Right ventricle myocardium superior (tissue), 1 donor: Measurements from ENCODE around the gene DNASE2. TPM values are rescaled to one million over a fixed set of nuclear protein-coding genes. Genes with fewer than 3 reads are reported as not detected.
"Not testable (repeated sequence)": the region's sequence is repeated elsewhere in the genome, so short reads cannot be mapped to it uniquely, and the experiment has no call there.

ENCODE experiments used
- ATAC-seq: fragments of 200-7000 bp; cut with Tn5 transposase; one replicate; pipeline ENCODE4 v1.9.1; 2020; ENCODE audit warnings: mild to moderate bottlenecking; ENCODE audit not compliant: poor library complexity
- DNase-seq: peaks from one replicate; pipeline ENCODE4 v3.0.0-alpha.2; 2020
- intact Hi-C: fragments of 100-400 bp; cut with DNase I; formaldehyde crosslinking; loops from one replicate; pipeline ENCODE4 v1.11.2; 2022
- long read RNA-seq: library from polyadenylated mRNA; unstranded; transcript quantifications from one replicate; pipeline ENCODE4 v2.0.0, GENCODE V29; 2021
- total RNA-seq: library from RNA; stranded (reverse); fragmentation: NEBNext Ultra II Directional; extraction: Animal tissue kit (Norgen Biotek cat#: 25700); gene quantifications from one replicate; pipeline ENCODE4 v1.2.1, GENCODE V29; 2021
- donor health status: DM: no; HTN: yes; CAD: no; lungs with severe emphysema.

Gene DNASE2, protein sequence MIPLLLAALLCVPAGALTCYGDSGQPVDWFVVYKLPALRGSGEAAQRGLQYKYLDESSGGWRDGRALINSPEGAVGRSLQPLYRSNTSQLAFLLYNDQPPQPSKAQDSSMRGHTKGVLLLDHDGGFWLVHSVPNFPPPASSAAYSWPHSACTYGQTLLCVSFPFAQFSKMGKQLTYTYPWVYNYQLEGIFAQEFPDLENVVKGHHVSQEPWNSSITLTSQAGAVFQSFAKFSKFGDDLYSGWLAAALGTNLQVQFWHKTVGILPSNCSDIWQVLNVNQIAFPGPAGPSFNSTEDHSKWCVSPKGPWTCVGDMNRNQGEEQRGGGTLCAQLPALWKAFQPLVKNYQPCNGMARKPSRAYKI
- 16.9 TPM for total RNA-seq
- long read RNA-seq, transcript DNASE2-201 (6 exons, 1,955 nt), result major isoform, 48 of 65 reads
- long read RNA-seq, partial matches to known transcripts, result 11 of 65 reads
- long read RNA-seq, other reads (novel, unspliced or antisense), result 3 of 65 reads

DNA sequence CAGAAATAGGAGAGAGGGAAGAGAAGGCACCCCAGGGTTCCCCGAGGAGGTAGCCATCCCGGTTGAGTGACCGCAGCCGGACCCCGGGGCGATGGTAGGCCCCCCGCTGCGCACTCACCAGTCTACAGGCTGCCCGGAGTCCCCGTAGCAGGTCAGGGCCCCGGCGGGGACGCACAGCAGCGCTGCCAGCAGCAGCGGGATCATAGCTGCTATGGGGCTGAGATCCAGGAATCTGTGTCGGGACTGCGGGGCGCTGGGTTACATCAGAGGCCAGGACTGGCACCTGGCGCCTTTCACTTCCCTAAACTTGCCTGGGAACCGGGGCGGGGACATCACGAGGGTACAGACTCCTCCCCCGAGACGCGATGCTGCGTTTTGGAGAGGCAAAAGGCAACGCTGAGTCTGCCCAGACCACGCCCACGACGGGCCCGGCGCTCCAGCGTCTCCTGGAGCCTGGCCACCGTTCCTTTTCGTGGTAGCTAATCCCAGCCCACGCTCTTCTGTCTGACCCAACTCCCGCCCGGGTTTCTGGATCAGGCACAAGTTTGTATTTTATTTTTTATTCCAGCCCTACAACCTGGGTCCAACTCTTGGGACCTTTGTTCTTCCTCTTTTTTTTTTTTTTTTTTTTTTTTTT, at the start of gene DNASE2:
Gene DNASE2, minus strand, starts transcription at position 278 of the 637 bp plus-strand sequence. Its CDS starts 74 bp downstream, at position 204.
- intact Hi-C loops, result no loop called here
- ATAC-seq (peak; percentile 97), DNase-seq (peak; percentile 98)

DNA sequence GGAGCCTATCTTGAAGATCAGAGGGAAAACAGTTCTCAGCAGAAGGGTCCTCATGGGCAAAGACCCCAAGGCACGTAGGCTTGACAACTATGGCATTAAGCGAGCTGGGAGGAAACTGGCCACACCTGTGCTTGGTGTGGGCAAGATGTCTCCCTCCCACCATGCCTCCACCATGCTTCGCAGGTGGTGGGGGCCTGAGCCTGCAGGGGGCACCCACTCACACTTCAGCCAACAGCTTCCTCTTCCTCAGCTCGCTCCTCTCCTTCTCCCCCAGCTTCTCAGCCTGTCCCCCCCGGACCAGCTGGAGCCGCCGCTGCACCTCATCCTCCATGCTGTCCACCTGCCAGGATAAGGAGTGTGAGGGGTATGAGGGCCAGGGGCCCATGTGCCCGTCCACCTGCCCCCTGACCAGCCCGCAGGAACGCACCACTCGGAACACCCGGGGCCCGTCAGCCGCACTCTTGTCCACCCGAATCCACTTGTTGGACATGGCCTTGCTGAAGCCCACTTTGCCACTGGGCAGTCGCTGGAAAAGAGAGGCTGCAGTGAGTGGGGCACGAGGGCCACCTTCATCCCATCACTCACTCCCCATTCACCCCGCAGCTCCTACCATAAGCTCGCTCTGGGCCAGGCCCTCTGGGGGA, 48.9 kb upstream of the DNASE2 start:
- DNase-seq, result no peak
- no peak for ATAC-seq
- intact Hi-C loops, result no loop called here

DNA sequence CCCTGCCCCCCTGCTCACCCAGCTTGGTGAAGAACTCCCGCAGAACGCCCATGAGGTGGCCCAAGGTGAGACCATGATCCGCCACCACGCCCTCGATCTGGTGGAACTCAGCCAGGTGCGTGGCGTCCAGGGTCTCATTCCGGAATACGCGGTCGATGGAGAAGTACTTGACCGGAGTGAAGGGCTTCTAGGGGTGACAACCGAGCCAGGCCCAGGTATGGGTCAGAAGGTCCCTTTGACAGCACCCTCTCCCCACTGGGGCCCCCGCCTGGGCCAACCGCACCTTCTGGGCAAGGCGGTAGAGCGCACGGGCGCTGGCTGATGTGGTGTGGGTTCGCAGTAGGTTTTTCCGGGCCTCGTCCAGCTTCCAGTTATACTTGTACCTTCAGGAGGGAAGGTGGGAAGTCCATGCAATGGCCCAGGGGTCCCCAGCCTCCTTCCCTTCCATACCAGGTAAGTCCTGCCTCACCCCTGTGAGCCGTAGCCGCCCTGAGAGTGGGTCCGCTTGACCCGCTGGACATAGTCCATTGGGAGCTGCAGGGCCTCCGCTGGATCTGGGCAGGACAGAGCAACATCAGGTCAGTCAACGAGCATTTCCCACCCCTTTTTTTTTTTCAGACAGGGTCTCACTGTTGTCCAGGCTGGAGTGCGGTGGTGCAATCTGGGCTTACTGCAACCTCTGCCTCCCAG, 43.5 kb upstream of the DNASE2 start:
- intact Hi-C loops, result no loop called here
- DNase-seq (no peak), ATAC-seq (no peak)

DNA sequence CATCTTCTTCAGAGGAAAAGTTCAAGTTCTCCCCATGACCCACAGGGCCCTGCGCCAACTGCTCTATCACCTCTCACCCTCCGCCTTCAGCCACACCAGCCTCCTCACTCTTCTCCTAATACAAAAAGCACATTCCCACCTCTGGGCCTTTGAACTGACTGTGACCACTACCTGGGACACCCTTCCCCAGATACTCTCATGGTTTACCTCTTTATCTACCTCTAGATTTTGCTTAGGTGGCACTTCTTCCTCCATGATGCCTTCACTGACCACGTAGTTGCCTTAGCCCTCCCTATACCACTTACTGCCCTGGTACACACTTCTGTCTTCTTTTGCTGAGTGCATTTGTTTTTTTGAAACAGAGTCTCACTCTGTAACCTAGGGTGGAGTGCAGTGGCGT, 41.7 kb upstream of the DNASE2 start:
- intact Hi-C loops, result no loop called here
- ATAC-seq (no peak), DNase-seq (no peak)

DNA sequence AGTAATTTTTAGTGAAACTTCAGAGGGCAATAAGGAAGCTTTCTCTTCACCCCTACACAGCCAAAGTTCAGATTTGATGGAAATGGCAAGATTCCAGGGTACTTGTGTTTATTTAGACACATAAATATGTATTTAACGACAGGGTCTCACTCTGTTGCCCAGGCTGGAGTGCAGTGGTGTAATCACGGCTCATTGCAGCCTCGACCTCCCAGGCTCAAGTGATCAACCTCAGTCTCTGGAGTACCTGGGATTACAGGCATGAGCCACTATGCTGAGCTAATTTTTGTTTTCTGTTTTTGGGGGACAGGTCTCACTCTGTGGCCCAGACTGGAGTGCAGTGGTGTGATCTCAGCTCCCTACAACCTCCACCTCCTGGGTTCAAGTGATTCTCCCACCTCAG, 39.8 kb upstream of the DNASE2 start:
- intact Hi-C loops, result no loop called here
- no peak for ATAC-seq
- no peak for DNase-seq

DNA sequence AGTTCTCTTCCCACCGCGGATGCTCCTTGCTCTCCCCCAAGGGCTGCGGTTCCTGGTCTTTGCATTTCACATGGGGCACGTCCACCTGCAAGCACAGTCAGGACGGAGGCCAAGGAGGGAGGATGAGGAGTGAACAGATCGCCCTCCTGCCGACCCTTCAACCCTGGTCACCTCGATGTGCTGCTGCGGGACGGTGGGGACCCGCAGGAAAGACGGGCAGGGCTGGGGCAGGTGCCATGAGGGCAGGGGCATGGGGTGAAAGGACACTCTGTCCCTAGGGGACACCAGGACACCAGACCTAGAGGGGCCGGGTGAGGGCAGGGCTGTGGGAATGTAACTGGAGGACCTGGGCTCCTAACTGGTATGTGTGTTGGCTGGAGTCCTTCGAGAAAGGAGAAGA, 37.0 kb upstream of the DNASE2 start:
- no peak for ATAC-seq
- no peak for DNase-seq
- intact Hi-C loops, result no loop called here

DNA sequence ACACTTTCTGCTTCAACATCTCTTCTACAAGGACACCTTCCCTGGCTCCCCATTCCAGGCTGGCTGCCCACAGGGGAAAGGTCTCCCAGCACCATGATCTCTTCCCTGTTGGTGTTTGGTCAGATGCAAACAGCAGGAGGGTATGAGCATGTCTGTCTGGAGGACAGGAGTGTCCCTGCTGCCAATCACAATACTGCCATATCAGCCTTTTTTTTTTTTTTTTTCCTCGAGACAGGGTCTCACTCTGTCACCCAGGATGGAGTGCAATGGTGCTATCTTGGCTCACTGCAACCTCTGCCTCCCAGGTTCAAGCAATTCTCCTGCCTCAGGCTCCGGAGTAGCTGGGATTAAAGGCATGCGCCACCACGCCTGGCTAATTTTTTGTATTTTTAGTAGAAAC, 34.6 kb upstream of the DNASE2 start:
- ATAC-seq, DNase-seq, intact Hi-C loops: not testable (repeated sequence)

DNA sequence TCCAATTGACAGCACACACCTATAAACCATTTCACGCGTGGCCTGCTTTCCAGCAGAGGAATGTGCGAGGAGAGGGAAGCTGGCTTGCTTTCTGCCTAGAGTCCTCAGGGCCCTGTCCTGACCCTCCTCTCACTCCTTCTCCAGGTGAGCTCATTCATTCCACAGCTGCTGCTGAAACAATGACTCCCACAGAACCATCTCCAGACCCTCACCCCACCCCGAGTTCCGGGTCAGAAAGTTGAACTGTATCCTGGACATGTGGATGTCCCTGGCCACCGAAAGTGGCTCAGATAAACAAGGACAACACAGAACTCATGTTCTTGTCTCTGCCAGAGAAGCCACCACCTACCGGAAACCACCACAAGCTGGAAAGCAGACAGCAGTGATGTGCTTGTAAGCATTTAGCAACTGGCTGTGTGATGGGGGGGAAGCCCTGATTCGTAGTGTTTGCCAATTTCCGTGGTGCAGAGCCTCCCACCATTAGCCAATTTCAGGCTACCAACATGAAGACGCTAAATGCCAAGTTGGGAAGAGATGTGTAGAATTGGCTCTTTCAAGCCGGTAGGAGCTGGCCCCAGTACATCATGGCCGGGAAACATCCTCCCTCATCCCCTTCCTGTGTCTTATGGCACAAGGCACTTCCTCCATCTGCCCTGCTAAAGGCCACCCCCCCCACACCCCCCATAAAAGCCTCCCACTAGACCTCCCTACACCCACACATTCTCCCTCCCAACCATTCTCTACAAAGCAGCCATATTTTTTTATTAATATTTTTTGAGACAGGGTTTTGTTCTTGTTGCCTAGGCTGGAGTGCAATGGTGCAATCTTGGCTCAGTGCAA, 32.8 kb upstream of the DNASE2 start:
- DNase-seq (no peak), ATAC-seq (peak; percentile 10)
- intact Hi-C loops, result no loop called here

DNA sequence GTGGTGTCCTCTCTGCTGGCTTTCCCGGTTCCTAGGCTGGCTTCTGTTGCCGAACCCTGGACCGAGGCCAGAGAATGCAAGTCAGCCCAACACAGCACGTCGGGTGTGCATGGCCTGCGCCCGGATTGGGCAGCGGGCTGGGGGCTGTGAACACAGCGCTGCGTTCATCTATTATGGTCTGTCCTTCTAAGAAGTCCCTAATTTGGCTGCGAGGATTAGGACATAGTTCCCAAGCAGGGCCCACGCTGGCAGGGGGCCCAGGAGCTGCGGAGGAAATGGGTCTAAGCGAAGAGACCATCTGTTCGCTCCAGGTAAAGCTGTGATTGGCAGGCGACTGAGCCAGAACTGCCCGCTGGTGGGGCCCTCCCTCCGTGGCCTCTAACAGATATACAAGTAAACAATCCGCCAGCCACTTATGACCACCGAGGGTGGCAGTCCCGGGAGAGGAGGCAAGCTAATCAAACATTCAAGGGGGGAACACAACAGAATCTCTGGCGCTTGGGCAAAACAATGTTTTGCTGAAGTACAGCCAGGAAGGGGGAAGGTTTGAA, 31.8 kb upstream of the DNASE2 start:
- intact Hi-C loops, result no loop called here
- DNase-seq (peak; percentile 87), ATAC-seq (peak; percentile 88)

DNA sequence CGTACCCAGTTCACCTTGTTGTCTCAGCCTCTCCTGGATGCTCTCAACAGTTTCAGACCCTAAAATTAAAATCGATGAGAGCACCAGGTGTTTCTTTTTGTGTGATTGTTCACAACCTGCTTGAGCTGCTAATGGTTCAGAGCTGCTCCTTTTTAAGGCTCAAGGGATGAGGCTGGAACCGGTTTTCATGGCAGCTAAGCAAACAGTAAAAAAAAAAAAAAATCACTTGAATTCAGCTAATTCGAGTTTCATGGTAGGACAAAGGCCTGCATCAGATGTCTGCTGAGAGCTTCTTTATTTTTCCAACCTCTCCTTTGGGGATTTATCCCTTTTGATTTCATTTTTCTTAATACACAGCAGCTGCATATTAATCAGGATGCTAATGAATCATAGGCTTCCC, 31.3 kb upstream of the DNASE2 start:
- intact Hi-C loops, result no loop called here
- no peak for DNase-seq
- ATAC-seq, result no peak

DNA sequence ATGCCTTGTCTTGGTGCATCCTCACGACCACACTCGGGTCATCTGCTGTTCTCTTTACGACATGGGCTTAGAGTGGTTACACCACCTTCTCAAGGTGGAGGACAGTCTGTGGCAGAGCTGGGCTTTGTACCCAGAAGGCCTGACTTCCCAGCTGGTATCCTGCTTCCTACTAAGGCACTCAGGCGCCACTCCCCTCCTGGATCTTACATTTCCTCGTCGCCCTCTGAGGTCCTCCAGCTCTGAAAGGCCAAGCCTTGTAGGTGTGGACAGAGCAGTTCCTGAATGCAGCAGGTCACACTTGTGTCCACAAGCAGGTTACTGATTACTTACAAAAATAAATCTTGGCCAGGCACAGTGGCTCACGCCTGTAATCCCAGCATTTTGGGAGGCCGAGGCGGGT, 25.9 kb upstream of the DNASE2 start:
- ATAC-seq (no peak), DNase-seq (no peak)
- intact Hi-C loops, result no loop called here

DNA sequence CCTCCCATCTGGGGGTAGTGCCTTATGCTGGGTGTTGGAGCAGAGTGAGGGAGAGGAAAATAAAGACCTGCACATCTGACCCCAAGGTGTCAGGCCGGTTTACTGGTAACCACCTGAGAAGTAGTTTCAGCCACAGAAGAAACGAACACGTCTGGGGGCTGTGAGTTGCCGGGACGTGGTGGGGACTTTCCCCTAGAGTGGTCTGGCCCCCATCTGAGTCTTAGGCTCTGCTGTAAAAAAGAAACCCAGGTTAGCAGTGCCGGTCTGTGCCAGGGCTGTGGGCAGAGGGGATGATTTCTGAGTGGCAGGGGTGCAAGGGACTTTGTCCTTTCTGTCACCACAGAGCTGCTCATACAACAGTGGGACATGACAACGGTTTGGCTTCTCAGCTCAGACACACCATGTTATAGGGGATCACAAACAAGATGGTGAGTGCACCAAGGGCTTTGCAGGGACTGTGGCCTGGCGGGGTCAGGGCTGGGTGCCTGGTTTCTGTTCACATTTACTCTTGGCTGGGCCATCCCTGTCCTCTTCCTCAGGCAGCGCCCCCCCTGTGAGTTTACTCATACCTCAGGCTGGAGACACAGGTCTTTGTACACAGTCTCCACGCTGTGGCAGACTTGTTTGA, 18.8 kb upstream of the DNASE2 start:
- intact Hi-C loops, result no loop called here
- ATAC-seq (no peak), DNase-seq (no peak)

DNA sequence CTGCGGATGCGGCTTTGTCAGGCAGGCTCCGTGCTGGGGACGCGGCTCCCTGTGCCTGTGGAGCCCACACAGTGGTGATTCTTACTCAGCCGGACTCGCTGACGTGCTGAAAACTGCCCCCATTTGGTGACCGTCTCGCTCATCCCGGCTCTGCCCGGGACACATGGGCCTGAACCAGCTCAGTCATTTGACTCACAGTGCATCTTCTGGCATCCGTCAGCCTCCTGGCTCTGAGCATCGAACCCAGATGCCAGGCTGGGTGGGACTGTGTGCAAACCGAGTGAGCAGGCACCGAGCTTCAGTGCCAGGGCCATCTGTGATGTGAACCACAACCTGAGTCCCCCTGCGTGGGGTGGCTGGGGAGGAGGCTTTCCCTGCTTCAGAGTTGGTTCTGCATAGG, 15.2 kb upstream of the DNASE2 start:
- ATAC-seq, result no peak
- intact Hi-C loops, result no loop called here

DNA sequence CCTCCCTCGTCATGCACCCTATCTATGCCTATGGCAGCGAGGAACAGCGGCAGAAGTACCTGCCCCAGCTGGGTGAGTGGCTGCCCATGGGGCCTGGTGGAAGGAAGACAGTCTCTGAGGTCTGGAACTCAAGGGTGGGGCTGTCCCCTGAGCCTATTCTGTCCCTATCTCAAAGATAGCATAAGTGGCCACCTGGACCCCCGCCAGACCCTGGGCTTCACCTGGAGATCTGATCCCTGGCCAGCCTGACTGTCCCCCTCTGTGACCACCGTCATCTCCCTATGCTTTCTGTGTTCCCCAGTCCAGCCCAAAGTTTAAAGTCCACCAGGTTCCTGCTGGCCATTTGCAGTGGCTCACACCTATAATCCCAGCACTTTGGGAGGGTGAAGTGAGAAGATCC, 12.3 kb upstream of the DNASE2 start:
- intact Hi-C loops, result no loop called here
- ATAC-seq, result no peak
- DNase-seq, result no peak

More for the DNA sequence above, 15.2 kb upstream of the DNASE2 start:
- no peak for DNase-seq

DNA sequence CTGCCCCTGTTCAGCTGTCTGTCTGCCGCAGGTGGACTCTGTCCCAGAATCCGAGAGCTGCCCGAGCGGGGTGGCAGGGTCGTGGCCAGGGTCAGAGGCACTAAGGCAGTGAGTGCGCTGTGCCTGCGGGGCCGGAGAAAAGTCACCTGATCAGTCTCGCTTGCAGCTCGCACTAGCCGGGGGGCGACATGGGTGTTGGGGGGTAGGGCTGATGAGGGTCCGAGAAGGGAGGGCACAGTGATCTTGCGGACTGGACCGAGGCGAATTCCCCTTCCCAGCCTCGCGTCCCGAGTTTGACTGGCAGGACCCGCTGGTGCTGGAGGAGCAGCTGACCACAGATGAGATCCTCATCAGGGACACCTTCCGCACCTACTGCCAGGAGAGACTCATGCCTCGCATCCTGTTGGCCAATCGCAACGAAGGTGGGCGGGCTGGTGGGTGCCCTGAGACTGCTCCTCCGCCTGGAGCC, 10.3 kb upstream of the DNASE2 start:
- DNase-seq (no peak), ATAC-seq (no peak)
- intact Hi-C loops, result no loop called here

DNA sequence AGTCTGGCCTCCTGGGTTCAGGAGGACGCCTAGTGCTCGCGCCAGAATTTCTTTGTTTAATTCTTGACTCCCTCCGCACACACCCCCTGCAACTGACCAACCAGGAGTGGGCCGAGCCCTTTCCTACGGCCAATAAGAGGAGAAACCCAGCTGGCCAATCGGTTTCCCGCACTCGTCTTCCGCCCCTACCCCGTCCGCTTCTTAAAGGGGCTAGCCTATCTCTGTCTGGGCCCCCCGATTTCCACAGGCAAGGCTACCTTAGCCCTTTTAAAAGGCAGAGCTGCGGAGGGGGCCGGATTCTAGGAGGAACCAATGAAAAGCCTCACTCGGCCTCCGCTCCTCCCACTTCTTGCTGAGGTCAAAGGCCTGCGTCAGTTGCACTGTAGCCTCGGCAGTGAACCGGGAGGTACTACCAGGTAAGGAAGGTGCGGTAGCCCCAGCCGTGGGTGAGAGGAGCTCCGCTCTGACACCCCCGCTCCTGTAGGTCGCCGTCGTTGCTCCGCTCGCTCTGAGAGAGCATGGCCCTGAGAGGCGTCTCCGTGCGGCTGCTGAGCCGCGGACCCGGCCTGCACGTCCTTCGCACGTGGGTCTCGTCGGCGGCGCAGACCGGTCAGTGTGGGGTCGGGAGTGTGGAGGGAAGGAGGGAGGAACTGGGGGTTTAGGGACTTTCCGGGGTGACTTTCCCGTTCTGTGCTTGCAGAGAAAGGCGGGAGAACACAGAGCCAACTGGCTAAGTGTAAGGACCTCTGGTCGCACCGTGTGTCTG, 9.7 kb upstream of the DNASE2 start, which contains the start of gene GCDH:
Gene GCDH, plus strand, starts transcription at position 374 of the 766 bp plus-strand sequence. Its CDS starts 145 bp downstream, at position 519.
- intact Hi-C loops, result no loop called here
- DNase-seq (peak; percentile 97), ATAC-seq (peak; percentile 99)
